GM19193 (cell line): ENCODE measurements around the gene GFI1B.

Experiments
- POLR2A ChIP-seq: IDR thresholded peaks from 4 replicates; pipeline ENCODE4 v1.6.1; 2011; ENCODE audit not compliant: insufficient read depth, insufficient read length; ENCODE audit errors: extremely low read depth

Gene GFI1B

GRCh38 chr9:132949709-132950108, 28.8 kb upstream of the GFI1B start:
- no peak for TF ChIP-seq POLR2A

- no peak for TF ChIP-seq POLR2A
Observed at GRCh38 chr9:132955123-132955522, 23.4 kb upstream of the GFI1B start.

- no peak for TF ChIP-seq POLR2A
Observed at GRCh38 chr9:132955768-132956167, 22.7 kb upstream of the GFI1B start.

- no peak for TF ChIP-seq POLR2A
Observed at GRCh38 chr9:132957805-132958204, 20.7 kb upstream of the GFI1B start.

GRCh38 chr9:132961002-132961401, 17.5 kb upstream of the GFI1B start:
- TF ChIP-seq POLR2A, result no peak

- TF ChIP-seq POLR2A, result no peak
Observed at GRCh38 chr9:132965478-132965877, 13.0 kb upstream of the GFI1B start.

- no peak for TF ChIP-seq POLR2A
Observed at GRCh38 chr9:132969783-132970182, 8.7 kb upstream of the GFI1B start.

- TF ChIP-seq POLR2A, result no peak
Observed at GRCh38 chr9:132970324-132971062, 8.0 kb upstream of the GFI1B start.

GRCh38 chr9:132973166-132973565, 5.3 kb upstream of the GFI1B start:
- TF ChIP-seq POLR2A, result no peak

GRCh38 chr9:132973713-132974112, 4.8 kb upstream of the GFI1B start:
- no peak for TF ChIP-seq POLR2A

- no peak for TF ChIP-seq POLR2A
Observed at GRCh38 chr9:132975961-132976360, 2.5 kb upstream of the GFI1B start.

- TF ChIP-seq POLR2A, result no peak
Observed at GRCh38 chr9:132976571-132976970, 1.9 kb upstream of the GFI1B start.

- TF ChIP-seq POLR2A, result no peak
Observed at GRCh38 chr9:132978112-132978450, 413 bp upstream of the GFI1B start.

GRCh38 chr9:132980157-132980556, 1.7 kb downstream of the GFI1B start:
- TF ChIP-seq POLR2A, result no peak

GRCh38 chr9:132982458-132982857, 4.0 kb downstream of the GFI1B start:
- TF ChIP-seq POLR2A, result peak; percentile 54

GRCh38 chr9:132983491-132984201, 5.2 kb downstream of the GFI1B start:
- no peak for TF ChIP-seq POLR2A
